ENCODE results near the gene OAF. TPM values are rescaled to one million over a fixed set of nuclear protein-coding genes. Genes with fewer than 3 reads are reported as not detected.

The OAF gene
- total RNA-seq, 1 donor from 2014 or later = 6.6 TPM

GRCh38 chr11:120241277-120241676 is 30.4 kb downstream of the OAF start:
- peaks cover 88% of the 10 kb centered on the region for H3K27me3 Mint-ChIP-seq
- H3K4me3 Mint-ChIP-seq (ENCODE audit: low read depth) = no peak overlapping the region
- TF ChIP-seq, protein P1, sequence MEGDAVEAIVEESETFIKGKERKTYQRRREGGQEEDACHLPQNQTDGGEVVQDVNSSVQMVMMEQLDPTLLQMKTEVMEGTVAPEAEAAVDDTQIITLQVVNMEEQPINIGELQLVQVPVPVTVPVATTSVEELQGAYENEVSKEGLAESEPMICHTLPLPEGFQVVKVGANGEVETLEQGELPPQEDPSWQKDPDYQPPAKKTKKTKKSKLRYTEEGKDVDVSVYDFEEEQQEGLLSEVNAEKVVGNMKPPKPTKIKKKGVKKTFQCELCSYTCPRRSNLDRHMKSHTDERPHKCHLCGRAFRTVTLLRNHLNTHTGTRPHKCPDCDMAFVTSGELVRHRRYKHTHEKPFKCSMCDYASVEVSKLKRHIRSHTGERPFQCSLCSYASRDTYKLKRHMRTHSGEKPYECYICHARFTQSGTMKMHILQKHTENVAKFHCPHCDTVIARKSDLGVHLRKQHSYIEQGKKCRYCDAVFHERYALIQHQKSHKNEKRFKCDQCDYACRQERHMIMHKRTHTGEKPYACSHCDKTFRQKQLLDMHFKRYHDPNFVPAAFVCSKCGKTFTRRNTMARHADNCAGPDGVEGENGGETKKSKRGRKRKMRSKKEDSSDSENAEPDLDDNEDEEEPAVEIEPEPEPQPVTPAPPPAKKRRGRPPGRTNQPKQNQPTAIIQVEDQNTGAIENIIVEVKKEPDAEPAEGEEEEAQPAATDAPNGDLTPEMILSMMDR (IDR thresholded peaks at IDR 0.05; ENCODE audit: unreplicated experiment) = no peak
- peaks cover 5% of the 10 kb centered on the region for H3K4me1 Mint-ChIP-seq (ENCODE audit: low read depth)
- DNase-seq (ENCODE audit: low spot score, unreplicated experiment) = no peak
- no peaks in the 10 kb centered on the region for H3K36me3 Mint-ChIP-seq (ENCODE audit: insufficient read depth)
- H3K9me3 Mint-ChIP-seq (ENCODE audit: low read depth) = no peaks in the 10 kb centered on the region
- H3K27ac Mint-ChIP-seq = no peak overlapping the region

- H3K27me3 Mint-ChIP-seq = peaks cover 85% of the 10 kb centered on the region
- peaks cover 5% of the 10 kb centered on the region for H3K4me1 Mint-ChIP-seq (ENCODE audit: low read depth)
- H3K9me3 Mint-ChIP-seq (ENCODE audit: low read depth) = no peaks in the 10 kb centered on the region
- no peak overlapping the region for H3K27ac Mint-ChIP-seq
- no peak for DNase-seq (ENCODE audit: low spot score, unreplicated experiment)
- no peak overlapping the region for H3K4me3 Mint-ChIP-seq (ENCODE audit: low read depth)
- no peaks in the 10 kb centered on the region for H3K36me3 Mint-ChIP-seq (ENCODE audit: insufficient read depth)
- TF ChIP-seq, protein P1 (IDR thresholded peaks at IDR 0.05; ENCODE audit: unreplicated experiment) = no peak
These were observed 32.4 kb downstream of the OAF start for GRCh38 chr11:120243221-120243620.

GRCh38 chr11:120244476-120245365 is 33.9 kb downstream of the OAF start:
- H3K36me3 Mint-ChIP-seq (ENCODE audit: insufficient read depth) = no peaks in the 10 kb centered on the region

GRCh38 chr11:120245434-120245833 is 34.6 kb downstream of the OAF start:
- Mint-ChIP-seq H3K4me1 (ENCODE audit: low read depth) (peaks cover 2% of the 10 kb centered on the region), H3K27me3 (peaks cover 89% of the 10 kb centered on the region)

More at GRCh38 chr11:120244476-120245365, 33.9 kb downstream of the OAF start:
- Mint-ChIP-seq H3K27ac (no peak overlapping the region), H3K27me3 (peaks cover 86% of the 10 kb centered on the region), H3K9me3 (ENCODE audit: low read depth) (no peaks in the 10 kb centered on the region), H3K4me1 (ENCODE audit: low read depth) (peaks cover 5% of the 10 kb centered on the region), H3K4me3 (ENCODE audit: low read depth) (no peak overlapping the region)
- DNase-seq (ENCODE audit: low spot score, unreplicated experiment) = no peak
- TF ChIP-seq, protein P1 (IDR thresholded peaks at IDR 0.05; ENCODE audit: unreplicated experiment) = no peak

GRCh38 chr11:120248551-120249278 is 37.9 kb downstream of the OAF start:
- no peaks in the 10 kb centered on the region for H3K36me3 Mint-ChIP-seq (ENCODE audit: insufficient read depth)
- H3K4me1 Mint-ChIP-seq (ENCODE audit: low read depth) = no peaks in the 10 kb centered on the region
- H3K9me3 Mint-ChIP-seq (ENCODE audit: low read depth) = no peaks in the 10 kb centered on the region
- no peak for DNase-seq (ENCODE audit: low spot score, unreplicated experiment)
- TF ChIP-seq, protein P1 (IDR thresholded peaks at IDR 0.05; ENCODE audit: unreplicated experiment) = no peak
- peaks cover 74% of the 10 kb centered on the region for H3K27me3 Mint-ChIP-seq
- no peak overlapping the region for H3K27ac Mint-ChIP-seq
- no peak overlapping the region for H3K4me3 Mint-ChIP-seq (ENCODE audit: low read depth)

More at GRCh38 chr11:120245434-120245833, 34.6 kb downstream of the OAF start:
- H3K9me3 Mint-ChIP-seq (ENCODE audit: low read depth) = no peaks in the 10 kb centered on the region
- TF ChIP-seq, protein P1 (IDR thresholded peaks at IDR 0.05; ENCODE audit: unreplicated experiment) = no peak
- no peak for DNase-seq (ENCODE audit: low spot score, unreplicated experiment)
- H3K36me3 Mint-ChIP-seq (ENCODE audit: insufficient read depth) = no peaks in the 10 kb centered on the region
- no peak overlapping the region for H3K4me3 Mint-ChIP-seq (ENCODE audit: low read depth)
- H3K27ac Mint-ChIP-seq = no peak overlapping the region
